PFSK-1 (cell line): ENCODE measurements around the gene AOAH.

Experiments used
- FOXP2 ChIP-seq: optimal IDR thresholded peaks from 2 replicates; pipeline ENCODE3; 2011; ENCODE audit warnings: borderline replicate concordance, control low read depth, inconsistent platforms; ENCODE audit not compliant: insufficient read depth; ENCODE audit errors: extremely low read length, extremely low read depth
- POLR2AphosphoS5 ChIP-seq: IDR thresholded peaks from 2 replicates; pipeline ENCODE4 v1.6.1; 2012; ENCODE audit warnings: low read depth, mild to moderate bottlenecking, control low read depth, low read length, moderate library complexity
- SIN3A ChIP-seq: IDR thresholded peaks from 2 replicates; pipeline ENCODE4 v1.6.1; 2012; ENCODE audit warnings: mild to moderate bottlenecking, low read length, moderate library complexity, borderline replicate concordance; ENCODE audit not compliant: insufficient read depth
- TAF1 ChIP-seq: IDR thresholded peaks from 2 replicates; pipeline ENCODE4 v1.6.1; 2012; ENCODE audit warnings: low read length, control low read depth, borderline replicate concordance; ENCODE audit not compliant: insufficient read depth
- TF ChIP-seq, protein P1 (sequence below), 2 experiments: IDR thresholded peaks; 2 replicates each; pipeline versions ENCODE4 v1.6.1 to v1.8.0; 2011 to 2012; ENCODE audit warnings: low read depth in 2 of 2, low read length in 2 of 2, control low read depth in 1 of 2, inconsistent platforms in 1 of 2, mild to moderate bottlenecking in 1 of 2, moderate library complexity in 1 of 2; ENCODE audit not compliant: insufficient read depth in 1 of 2

Gene AOAH

DNA sequence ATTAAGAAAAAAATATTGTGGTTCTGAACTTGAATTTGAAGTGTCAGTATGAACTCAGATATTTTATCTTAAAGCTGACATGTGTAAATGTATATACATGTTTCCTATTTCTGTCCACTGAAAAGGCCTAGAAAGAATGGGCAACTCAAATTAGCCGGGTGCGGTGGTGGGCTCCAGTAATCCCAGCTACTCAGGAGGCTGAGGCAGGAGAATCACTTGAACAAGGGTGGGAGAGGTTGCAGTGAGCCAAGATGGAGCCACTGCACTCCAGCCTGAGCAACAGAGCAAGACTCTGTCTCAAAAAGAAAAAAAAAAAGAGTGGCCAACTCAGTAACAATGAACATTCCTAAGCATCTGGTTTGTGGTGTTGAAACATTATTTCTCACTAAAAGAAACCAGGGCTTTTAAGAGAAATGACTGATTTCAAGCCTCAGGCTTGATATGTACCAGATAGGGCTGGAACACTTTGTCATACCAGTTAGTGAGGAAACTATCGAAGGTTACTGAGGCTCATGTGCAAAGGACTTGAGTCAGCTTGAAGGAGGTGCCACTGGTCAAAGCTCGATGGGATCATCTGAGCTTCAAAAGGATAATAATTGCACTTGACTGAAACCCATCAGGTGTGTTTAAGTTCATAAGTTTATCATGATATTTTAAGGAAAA, 40.5 kb downstream of the AOAH start:
- TF ChIP-seq, protein P1, sequence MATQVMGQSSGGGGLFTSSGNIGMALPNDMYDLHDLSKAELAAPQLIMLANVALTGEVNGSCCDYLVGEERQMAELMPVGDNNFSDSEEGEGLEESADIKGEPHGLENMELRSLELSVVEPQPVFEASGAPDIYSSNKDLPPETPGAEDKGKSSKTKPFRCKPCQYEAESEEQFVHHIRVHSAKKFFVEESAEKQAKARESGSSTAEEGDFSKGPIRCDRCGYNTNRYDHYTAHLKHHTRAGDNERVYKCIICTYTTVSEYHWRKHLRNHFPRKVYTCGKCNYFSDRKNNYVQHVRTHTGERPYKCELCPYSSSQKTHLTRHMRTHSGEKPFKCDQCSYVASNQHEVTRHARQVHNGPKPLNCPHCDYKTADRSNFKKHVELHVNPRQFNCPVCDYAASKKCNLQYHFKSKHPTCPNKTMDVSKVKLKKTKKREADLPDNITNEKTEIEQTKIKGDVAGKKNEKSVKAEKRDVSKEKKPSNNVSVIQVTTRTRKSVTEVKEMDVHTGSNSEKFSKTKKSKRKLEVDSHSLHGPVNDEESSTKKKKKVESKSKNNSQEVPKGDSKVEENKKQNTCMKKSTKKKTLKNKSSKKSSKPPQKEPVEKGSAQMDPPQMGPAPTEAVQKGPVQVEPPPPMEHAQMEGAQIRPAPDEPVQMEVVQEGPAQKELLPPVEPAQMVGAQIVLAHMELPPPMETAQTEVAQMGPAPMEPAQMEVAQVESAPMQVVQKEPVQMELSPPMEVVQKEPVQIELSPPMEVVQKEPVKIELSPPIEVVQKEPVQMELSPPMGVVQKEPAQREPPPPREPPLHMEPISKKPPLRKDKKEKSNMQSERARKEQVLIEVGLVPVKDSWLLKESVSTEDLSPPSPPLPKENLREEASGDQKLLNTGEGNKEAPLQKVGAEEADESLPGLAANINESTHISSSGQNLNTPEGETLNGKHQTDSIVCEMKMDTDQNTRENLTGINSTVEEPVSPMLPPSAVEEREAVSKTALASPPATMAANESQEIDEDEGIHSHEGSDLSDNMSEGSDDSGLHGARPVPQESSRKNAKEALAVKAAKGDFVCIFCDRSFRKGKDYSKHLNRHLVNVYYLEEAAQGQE (IDR thresholded peaks at IDR 0.05; ENCODE audit: insufficient read depth in 1 of 2, low read depth in 2 of 2, low read length in 2 of 2), result no peak
- TF ChIP-seq SIN3A, result no peak
- no peak for TF ChIP-seq POLR2AphosphoS5

DNA sequence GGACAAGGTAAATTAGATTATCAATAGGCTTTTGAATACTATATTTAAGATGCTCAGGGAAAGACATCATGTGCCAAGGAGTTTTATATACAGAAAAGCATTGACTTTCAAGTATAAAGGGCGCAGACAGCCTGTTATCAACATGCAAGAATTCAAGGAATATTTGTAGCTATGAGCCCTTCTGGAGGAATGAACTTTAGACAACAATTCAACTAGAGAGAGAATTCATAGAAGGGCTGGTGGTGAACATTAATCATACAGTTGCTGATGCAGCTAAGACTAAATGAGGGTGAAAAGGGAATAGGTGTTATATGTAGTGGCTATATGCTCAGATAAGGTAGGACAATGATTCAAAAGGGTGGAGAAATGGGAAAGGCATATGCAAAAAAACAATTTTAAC, 41.2 kb downstream of the AOAH start:
- TF ChIP-seq FOXP2, result no peak
- TF ChIP-seq, protein P1 (IDR thresholded peaks at IDR 0.05; ENCODE audit: insufficient read depth in 1 of 2, low read depth in 2 of 2, low read length in 2 of 2), result no peak
- no peak for TF ChIP-seq TAF1
- no peak for TF ChIP-seq POLR2AphosphoS5
- TF ChIP-seq SIN3A, result no peak

DNA sequence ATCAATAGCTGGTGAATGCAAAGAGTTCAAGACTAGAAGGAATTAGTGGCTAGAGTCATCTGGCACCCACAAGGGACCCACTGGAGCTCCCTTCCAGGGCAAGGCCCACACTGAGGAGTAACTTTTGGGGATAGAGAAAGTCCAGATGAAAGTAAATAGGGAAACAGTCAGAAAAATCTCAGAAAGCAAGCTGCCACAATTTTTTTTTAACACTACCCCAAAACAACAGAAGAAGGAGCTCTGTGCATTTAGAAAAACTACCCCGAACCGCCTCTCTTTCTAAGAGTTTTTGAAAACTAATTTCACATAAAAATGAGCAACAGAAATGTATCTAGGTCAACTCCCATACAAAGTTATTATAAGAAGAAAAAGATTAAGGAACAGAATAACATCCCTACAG, 42.2 kb downstream of the AOAH start:
- TF ChIP-seq, protein P1 (IDR thresholded peaks at IDR 0.05; ENCODE audit: insufficient read depth in 1 of 2, low read depth in 2 of 2, low read length in 2 of 2), result no peak
- TF ChIP-seq SIN3A (no peak), POLR2AphosphoS5 (no peak), TAF1 (no peak), FOXP2 (no peak)

DNA sequence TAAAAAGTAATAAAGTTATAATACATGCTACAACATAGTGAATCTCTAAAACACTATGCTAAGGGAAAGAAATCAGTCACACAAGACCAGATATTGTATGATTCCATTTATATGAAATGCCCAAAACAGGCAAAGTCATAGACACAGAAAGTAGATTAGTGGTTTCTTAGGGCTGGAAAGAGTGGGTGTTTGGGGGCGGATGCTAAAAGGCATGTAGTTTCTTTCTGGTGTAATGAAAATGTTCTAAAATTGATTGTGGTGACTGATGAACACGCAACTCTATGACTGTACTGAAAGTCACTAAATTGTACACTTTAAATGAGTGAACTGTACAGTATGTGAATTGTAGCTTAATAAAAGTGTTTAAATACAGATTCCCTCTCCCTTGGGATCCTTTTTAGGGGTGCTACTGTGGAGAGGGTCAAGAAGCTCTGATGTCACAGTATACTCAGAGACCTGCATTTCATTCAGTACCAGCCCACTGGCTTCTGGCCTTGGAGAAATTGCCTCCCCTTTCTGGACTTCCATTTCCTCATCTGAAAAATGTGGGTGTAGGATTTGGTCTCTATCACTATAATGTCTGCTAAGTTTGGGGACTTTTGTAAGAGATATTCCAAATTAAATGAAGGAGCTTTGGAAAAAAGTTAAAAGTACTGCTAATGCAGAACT, 46.4 kb downstream of the AOAH start:
- TF ChIP-seq POLR2AphosphoS5 (no peak), SIN3A (no peak), TAF1 (no peak), FOXP2 (no peak)
- TF ChIP-seq, protein P1 (IDR thresholded peaks at IDR 0.05; ENCODE audit: insufficient read depth in 1 of 2, low read depth in 2 of 2, low read length in 2 of 2), result no peak

DNA sequence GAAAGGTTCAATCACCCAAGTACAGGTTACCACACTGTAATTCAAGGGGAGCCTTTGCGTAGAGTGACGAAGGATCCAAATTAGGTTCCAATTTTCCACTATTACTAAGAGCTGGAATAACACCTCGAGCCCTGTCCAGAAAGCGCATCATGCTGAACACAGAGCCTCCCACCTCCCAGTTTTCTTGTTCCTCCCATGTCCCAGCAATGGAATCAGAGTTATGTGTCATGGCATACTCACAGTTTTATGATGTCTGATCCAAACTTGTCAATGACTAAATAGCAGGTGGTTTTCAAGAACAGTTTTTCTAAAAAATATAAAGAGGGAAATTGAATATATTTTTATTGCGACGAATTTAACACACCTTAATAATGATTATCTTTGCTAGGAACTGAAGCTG, 50.6 kb downstream of the AOAH start:
- TF ChIP-seq, protein P1 (IDR thresholded peaks at IDR 0.05; ENCODE audit: insufficient read depth in 1 of 2, low read depth in 2 of 2, low read length in 2 of 2), result no peak
- no peak for TF ChIP-seq POLR2AphosphoS5
- TF ChIP-seq FOXP2, result no peak
- no peak for TF ChIP-seq TAF1
- no peak for TF ChIP-seq SIN3A
